HUES48 (cell line): Measurements from ENCODE around the gene EXOC4.

ENCODE experiments used
- H3K27ac ChIP-seq: one replicate; pipeline ENCODE4 v1.7.0; 2013; ENCODE audit warnings: low read depth, low read length, inconsistent platforms
- H3K27me3 ChIP-seq: 2 replicates; pipeline ENCODE4 v1.6.1; 2013; ENCODE audit warnings: mild to moderate bottlenecking, low read length; ENCODE audit not compliant: control insufficient read depth, insufficient read depth
- H3K36me3 ChIP-seq: 2 replicates; pipeline ENCODE4 v1.6.1; 2013; ENCODE audit warnings: low read length; ENCODE audit not compliant: control insufficient read depth, insufficient read depth
- H3K4me1 ChIP-seq: 2 replicates; pipeline ENCODE4 v1.6.1; 2013; ENCODE audit warnings: mild to moderate bottlenecking, low read length; ENCODE audit not compliant: control insufficient read depth, insufficient read depth
- H3K4me3 ChIP-seq: 2 replicates; pipeline ENCODE4 v1.5.1; 2013; ENCODE audit warnings: mild to moderate bottlenecking, low read depth, low read length
- H3K9ac ChIP-seq: 2 replicates; pipeline ENCODE4 v1.6.1; 2013; ENCODE audit warnings: mild to moderate bottlenecking, low read depth, low read length, moderate library complexity
- H3K9me3 ChIP-seq: 2 replicates; pipeline ENCODE4 v1.6.1; 2013; ENCODE audit warnings: low read length; ENCODE audit not compliant: control insufficient read depth, insufficient read depth

The EXOC4 gene

GRCh38 chr7:133452577-133452976 lies 199.7 kb downstream of the EXOC4 start:
- Histone ChIP-seq H3K4me3 (no peak overlapping the region), H3K36me3 (no peaks in the 10 kb centered on the region), H3K27ac (no peak overlapping the region), H3K9ac (no peak overlapping the region), H3K4me1 (no peaks in the 10 kb centered on the region), H3K27me3 (no peaks in the 10 kb centered on the region), H3K9me3 (no peaks in the 10 kb centered on the region)

- Histone ChIP-seq H3K27ac (no peak overlapping the region), H3K4me3 (no peak overlapping the region), H3K36me3 (no peaks in the 10 kb centered on the region), H3K9ac (no peak overlapping the region), H3K9me3 (no peaks in the 10 kb centered on the region), H3K4me1 (0 out of 2 replicates have a peak, but pooled peaks cover 4% of the 10 kb centered on the region), H3K27me3 (no peaks in the 10 kb centered on the region)
Observed at GRCh38 chr7:133458688-133459087, 205.8 kb downstream of the EXOC4 start.

DNA sequence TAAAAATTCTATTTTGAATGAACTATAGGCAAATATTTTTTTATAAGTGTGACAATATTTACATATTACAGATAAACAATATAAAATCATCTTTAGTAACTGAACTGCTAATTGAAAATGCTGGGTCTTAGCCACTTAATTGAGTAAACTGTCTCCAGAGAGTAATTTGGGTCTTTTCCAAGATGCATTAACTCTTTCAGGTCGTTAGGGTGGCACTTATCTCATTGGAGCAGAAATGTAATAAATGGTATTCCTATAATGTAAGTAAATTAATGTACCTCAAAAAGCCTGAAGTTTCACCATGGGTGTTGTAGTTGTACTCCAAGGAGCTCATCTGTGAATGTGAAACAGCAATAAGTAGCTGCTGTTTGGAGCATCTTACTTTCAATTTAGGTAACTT lies 208.5 kb downstream of the EXOC4 start:
- Histone ChIP-seq H3K36me3 (no peaks in the 10 kb centered on the region), H3K27me3 (no peaks in the 10 kb centered on the region), H3K9me3 (no peaks in the 10 kb centered on the region), H3K4me3 (no peak overlapping the region), H3K4me1 (0 out of 2 replicates have a peak, but pooled peaks cover 4% of the 10 kb centered on the region), H3K27ac (no peak overlapping the region), H3K9ac (no peak overlapping the region)

- H3K27ac ChIP-seq: no peak overlapping the region
- H3K9ac ChIP-seq: no peak overlapping the region
- no peaks in the 10 kb centered on the region for H3K27me3 ChIP-seq
- H3K4me1 ChIP-seq: no peaks in the 10 kb centered on the region; the same call in 1 of the 2 replicates
- H3K9me3 ChIP-seq: no peaks in the 10 kb centered on the region
- H3K36me3 ChIP-seq: 0 out of 2 replicates have a peak, but pooled peaks cover 5% of the 10 kb centered on the region
- no peak overlapping the region for H3K4me3 ChIP-seq
Observed at GRCh38 chr7:133475655-133476054, 222.8 kb downstream of the EXOC4 start.

GRCh38 chr7:133477791-133478190 lies 224.9 kb downstream of the EXOC4 start:
- no peaks in the 10 kb centered on the region; the same call in 1 of the 2 replicates for H3K4me1 ChIP-seq
- H3K9me3 ChIP-seq: no peaks in the 10 kb centered on the region
- no peak overlapping the region for H3K4me3 ChIP-seq
- H3K36me3 ChIP-seq: 0 out of 2 replicates have a peak, but pooled peaks cover 5% of the 10 kb centered on the region
- H3K9ac ChIP-seq: no peak overlapping the region
- H3K27me3 ChIP-seq: no peaks in the 10 kb centered on the region
- H3K27ac ChIP-seq: no peak overlapping the region

- no peaks in the 10 kb centered on the region; the same call in 1 of the 2 replicates for H3K4me1 ChIP-seq
- no peak overlapping the region for H3K9ac ChIP-seq
- no peaks in the 10 kb centered on the region for H3K27me3 ChIP-seq
- no peaks in the 10 kb centered on the region for H3K9me3 ChIP-seq
- no peak overlapping the region for H3K4me3 ChIP-seq
- H3K27ac ChIP-seq: no peak overlapping the region
- 0 out of 2 replicates have a peak, but pooled peaks cover 5% of the 10 kb centered on the region for H3K36me3 ChIP-seq
Observed at GRCh38 chr7:133478591-133479135, 225.8 kb downstream of the EXOC4 start.

GRCh38 chr7:133479456-133480065 lies 226.7 kb downstream of the EXOC4 start:
- Histone ChIP-seq H3K4me1 (no peaks in the 10 kb centered on the region; the same call in 1 of the 2 replicates), H3K9ac (no peak overlapping the region), H3K4me3 (no peak overlapping the region), H3K36me3 (0 out of 2 replicates have a peak, but pooled peaks cover 5% of the 10 kb centered on the region), H3K27ac (no peak overlapping the region), H3K27me3 (no peaks in the 10 kb centered on the region), H3K9me3 (no peaks in the 10 kb centered on the region)

- Histone ChIP-seq H3K4me1 (no peaks in the 10 kb centered on the region; the same call in 1 of the 2 replicates), H3K4me3 (no peak overlapping the region), H3K27me3 (no peaks in the 10 kb centered on the region), H3K27ac (no peak overlapping the region), H3K36me3 (0 out of 2 replicates have a peak, but pooled peaks cover 5% of the 10 kb centered on the region), H3K9me3 (no peaks in the 10 kb centered on the region), H3K9ac (no peak overlapping the region)
Observed at GRCh38 chr7:133480868-133481267, 228.0 kb downstream of the EXOC4 start.

DNA sequence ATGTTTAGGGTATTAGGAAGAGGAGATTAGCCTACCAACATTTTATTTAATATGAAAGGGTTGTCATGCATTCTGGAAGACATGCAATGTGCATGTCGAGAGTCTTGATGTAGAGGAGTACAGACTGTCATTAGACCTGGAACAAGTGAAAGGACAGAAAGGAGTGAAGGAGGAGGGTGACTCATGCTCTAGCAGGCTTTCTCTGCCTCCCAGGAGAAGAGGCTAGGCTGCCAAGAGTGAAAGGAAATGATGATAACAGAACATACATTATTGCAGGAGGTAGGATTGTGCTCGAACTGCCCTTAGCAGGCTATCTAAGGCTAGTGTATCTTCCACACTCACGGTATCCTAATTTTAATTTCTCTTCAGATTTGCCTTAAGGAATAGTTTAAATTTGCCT lies 228.8 kb downstream of the EXOC4 start:
- no peaks in the 10 kb centered on the region for H3K27me3 ChIP-seq
- H3K4me1 ChIP-seq: no peaks in the 10 kb centered on the region; the same call in 1 of the 2 replicates
- H3K9me3 ChIP-seq: no peaks in the 10 kb centered on the region
- no peak overlapping the region for H3K27ac ChIP-seq
- H3K4me3 ChIP-seq: no peak overlapping the region
- 0 out of 2 replicates have a peak, but pooled peaks cover 5% of the 10 kb centered on the region for H3K36me3 ChIP-seq
- H3K9ac ChIP-seq: no peak overlapping the region

DNA sequence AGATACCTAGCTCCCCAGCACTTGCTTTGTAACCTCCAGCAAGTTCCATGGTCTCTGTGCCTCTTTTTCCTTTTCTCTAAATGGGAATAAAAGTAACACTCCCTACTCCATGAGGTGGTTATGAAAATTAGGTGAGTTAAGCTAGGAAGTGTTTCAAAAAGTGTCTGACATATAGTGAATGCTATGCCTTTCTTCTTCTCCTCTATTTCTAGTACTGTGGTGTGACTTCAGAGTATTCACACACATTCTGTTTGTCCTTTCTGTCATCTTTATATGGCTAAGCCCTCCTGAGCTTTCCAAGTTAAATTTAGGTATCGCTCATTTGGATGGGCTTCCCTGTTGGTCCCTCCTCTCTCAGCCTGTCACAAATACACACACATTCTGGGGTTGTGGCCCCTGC lies 229.7 kb downstream of the EXOC4 start:
- Histone ChIP-seq H3K27me3 (no peaks in the 10 kb centered on the region), H3K36me3 (0 out of 2 replicates have a peak, but pooled peaks cover 5% of the 10 kb centered on the region), H3K9ac (no peak overlapping the region), H3K4me1 (no peaks in the 10 kb centered on the region), H3K9me3 (no peaks in the 10 kb centered on the region), H3K27ac (no peak overlapping the region), H3K4me3 (no peak overlapping the region)

- 0 out of 2 replicates have a peak, but pooled peaks cover 5% of the 10 kb centered on the region for H3K36me3 ChIP-seq
- no peak overlapping the region for H3K9ac ChIP-seq
- H3K4me1 ChIP-seq: no peaks in the 10 kb centered on the region
- H3K9me3 ChIP-seq: no peaks in the 10 kb centered on the region
- no peaks in the 10 kb centered on the region for H3K27me3 ChIP-seq
- H3K4me3 ChIP-seq: no peak overlapping the region
- no peak overlapping the region for H3K27ac ChIP-seq
Observed at GRCh38 chr7:133484086-133484485, 231.2 kb downstream of the EXOC4 start.
